ENCODE results near the gene FDXR. TPM values are rescaled to one million over a fixed set of nuclear protein-coding genes. Genes with fewer than 3 reads are reported as not detected.

FDXR gene
- total RNA-seq, 1 experiment from 2014 or later, result 3.4 TPM

DNA sequence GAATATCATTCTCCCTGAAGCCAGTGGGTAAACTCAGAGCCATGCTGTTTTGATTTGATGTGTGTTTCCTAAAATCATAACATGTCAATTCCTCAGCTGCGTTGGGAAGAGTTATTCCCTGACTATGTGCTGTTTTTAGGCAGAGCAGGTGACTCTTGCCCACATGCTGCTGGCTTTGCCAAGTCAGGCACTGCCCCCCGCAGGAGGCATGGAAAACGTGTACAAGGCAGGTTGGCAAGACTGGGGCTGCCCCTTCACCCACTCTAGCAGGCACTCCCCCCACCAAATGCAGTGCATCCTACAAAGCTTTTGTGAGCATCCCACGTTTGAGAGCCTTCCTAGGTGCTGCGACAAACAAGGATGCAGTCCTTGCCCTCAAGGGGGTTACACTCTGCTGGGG lies 58.3 kb downstream of the FDXR start:
- peak; percentile 4 for DNase-seq (ENCODE audit: low read depth)

Other genes with a start within 250 kb of the FDXR start
- gene CD300E, start 249.3 kb downstream of the FDXR start, total RNA-seq (2014; rRNA removed; shearing (Covaris generic)), result not detected in 2 replicates
- not detected in 2 replicates for gene CD300LF, start 160.1 kb downstream of the FDXR start, total RNA-seq (2014; rRNA removed; shearing (Covaris generic))
- not detected in 2 replicates for gene RAB37, start 135.7 kb downstream of the FDXR start, total RNA-seq (2014; rRNA removed; shearing (Covaris generic))
- gene NHERF1, start 124.4 kb downstream of the FDXR start, total RNA-seq (2014; rRNA removed; shearing (Covaris generic)), result 15.0 TPM in 2 replicates
- 11.4 and 12.1 TPM in 2 replicates for gene NAT9, start 96.6 kb downstream of the FDXR start, total RNA-seq (2014; rRNA removed; shearing (Covaris generic))
- not detected in 2 replicates for gene GRIN2C, start 13.1 kb downstream of the FDXR start, total RNA-seq (2014; rRNA removed; shearing (Covaris generic))
- gene FADS6, start 20.6 kb upstream of the FDXR start, total RNA-seq (2014; rRNA removed; shearing (Covaris generic)), result not detected in 2 replicates
- gene USH1G, start 50.3 kb upstream of the FDXR start, total RNA-seq (2014; rRNA removed; shearing (Covaris generic)), result not detected in 2 replicates
- gene OTOP2, start 51.3 kb upstream of the FDXR start, total RNA-seq (2014; rRNA removed; shearing (Covaris generic)), result not detected in 2 replicates
- gene OTOP3, start 62.9 kb upstream of the FDXR start, total RNA-seq (2014; rRNA removed; shearing (Covaris generic)), result not detected in 2 replicates
- gene HID1, start 99.8 kb upstream of the FDXR start, total RNA-seq (2014; rRNA removed; shearing (Covaris generic)), result 0.10 and 0.60 TPM in 2 replicates
- 8.4 and 8.9 TPM in 2 replicates for gene CDR2L, start 114.6 kb upstream of the FDXR start, total RNA-seq (2014; rRNA removed; shearing (Covaris generic))
- 48.8 and 69.0 TPM in 2 replicates for gene MRPL58, start 139.7 kb upstream of the FDXR start, total RNA-seq (2014; rRNA removed; shearing (Covaris generic))
- gene ATP5PD, start 174.0 kb upstream of the FDXR start, total RNA-seq (2014; rRNA removed; shearing (Covaris generic)), result 369 and 413 TPM in 2 replicates
- gene KCTD2, start 174.2 kb upstream of the FDXR start, total RNA-seq (2014; rRNA removed; shearing (Covaris generic)), result 11.8 and 13.5 TPM in 2 replicates
- gene SLC16A5, start 215.0 kb upstream of the FDXR start, total RNA-seq (2014; rRNA removed; shearing (Covaris generic)), result 6.6 and 8.8 TPM in 2 replicates
- gene ARMC7, start 237.0 kb upstream of the FDXR start, total RNA-seq (2014; rRNA removed; shearing (Covaris generic)), result 3.7 and 4.3 TPM in 2 replicates